HepG2 (cell line): ENCODE results near the gene DYSF. TPM values are rescaled to one million over a fixed set of nuclear protein-coding genes. Genes with fewer than 3 reads are reported as not detected.

Experiments
- ATAC-seq: fragments of 200-7000 bp; cut with Tn5 transposase; 3 replicates; pipeline ENCODE4 v1.9.1; 2020; ENCODE audit warnings: mild to moderate bottlenecking, moderate library complexity
- BruUV-seq: library from RNA; stranded (reverse); fragments of 400-500 nt; replicated peaks from 2 replicates; lab custom pipeline; 2021; lab: Mats Ljungman, UMichigan
- CTCF ChIA-PET: fragments of 300-600 bp; formaldehyde crosslinking; extraction: SDS; loops from one replicate; lab custom pipeline; 2021; ENCODE audit warnings: low total read pairs, inconsistent platforms, low intra/inter-chr PET ratio; lab: Yijun Ruan, JAX
- POLR2A ChIA-PET: fragments of 350-600 bp; sonication (Branson Sonifier 250); formaldehyde crosslinking; loops from one replicate; lab custom pipeline; 2020; ENCODE audit warnings: antibody characterized with exemption, inconsistent platforms; lab: Yijun Ruan, JAX
- DNase-seq: peaks from one replicate; pipeline ENCODE4 v3.0.0-alpha.2; 2015; ENCODE audit warnings: low spot score
- FAIRE-seq: peaks from 3 replicates; lab custom pipeline; 2011; peaks lifted over from hg19 to GRCh38; lab: Jason Lieb, UNC
- H2AFZ ChIP-seq: one replicate; pipeline ENCODE4 v1.6.1; 2011; ENCODE audit warnings: low read length, inconsistent platforms
- H3K27ac ChIP-seq: fragments of 300-600 bp; 3 replicates; pipeline ENCODE4 v1.8.0; 2011; ENCODE audit warnings: mixed run types, mild to moderate bottlenecking, mixed read lengths, low read length, inconsistent platforms; ENCODE audit not compliant: insufficient read depth; ENCODE audit errors: extremely low read length
- H3K27me3 ChIP-seq, 2 experiments: fragments of 200-600 bp in 1 of 2; 2 replicates in 1 of 2; 3 replicates in 1 of 2; pipeline versions ENCODE4 v1.6.0 to v1.8.0; 2011; ENCODE audit warnings: low read length in 2 of 2, mild to moderate bottlenecking in 2 of 2, moderate library complexity in 2 of 2, inconsistent platforms in 1 of 2; ENCODE audit not compliant: insufficient read depth in 2 of 2, control insufficient read depth in 1 of 2
- H3K36me3 ChIP-seq, 2 experiments: fragments of 200-600 bp in 1 of 2; replicated peaks in 1 of 2; 2 replicates in 1 of 2; 3 replicates in 1 of 2; pipeline versions ENCODE4 v1.5.1 to v1.8.0; 2011; ENCODE audit warnings: low read length in 2 of 2, inconsistent platforms in 1 of 2; ENCODE audit not compliant: insufficient read depth in 2 of 2, control insufficient read depth in 1 of 2
- H3K4me1 ChIP-seq: 2 replicates; pipeline ENCODE4 v1.5.1; 2012; ENCODE audit warnings: low read length, inconsistent platforms; ENCODE audit not compliant: insufficient read depth
- H3K4me2 ChIP-seq: 2 replicates; pipeline ENCODE4 v1.6.0; 2011; ENCODE audit warnings: low read depth, low read length, inconsistent platforms
- H3K4me3 ChIP-seq, 3 experiments: fragments of 200-600 bp in 1 of 3; sonication (generic), shearing (Covaris generic) in 1 of 3; replicated peaks in 1 of 3; 2 replicates each; pipeline ENCODE4 v1.5.1; 2011 to 2016; ENCODE audit warnings: low read length in 3 of 3, inconsistent platforms in 2 of 3, low read depth in 2 of 3, mild to moderate bottlenecking in 2 of 3, control low read depth in 1 of 3, mixed read lengths in 1 of 3; ENCODE audit not compliant: insufficient read depth in 1 of 3
- H3K79me2 ChIP-seq: one replicate; pipeline ENCODE4 v1.6.1; 2011; ENCODE audit warnings: low read length, inconsistent platforms; ENCODE audit not compliant: insufficient read depth
- H3K9ac ChIP-seq: 2 replicates; pipeline ENCODE4 v1.6.0; 2011; ENCODE audit warnings: mild to moderate bottlenecking, low read depth, low read length, inconsistent platforms; ENCODE audit not compliant: insufficient read depth
- H3K9me3 ChIP-seq: 2 replicates; pipeline ENCODE4 v1.5.1; 2012; ENCODE audit warnings: mild to moderate bottlenecking, low read length
- H4K20me1 ChIP-seq: 2 replicates; pipeline ENCODE4 v1.6.0; 2011; ENCODE audit warnings: inconsistent platforms, mild to moderate bottlenecking, low read length, moderate library complexity; ENCODE audit not compliant: insufficient read depth
- CBX1 ChIP-seq: IDR thresholded peaks from one replicate; pipeline ENCODE4 v1.6.1; 2016; ENCODE audit warnings: antibody characterized with exemption, low read depth
- CENPBD1 ChIP-seq: sonication (generic); formaldehyde crosslinking; IDR thresholded peaks from 2 replicates; pipeline ENCODE4 v1.8.0; 2022; ENCODE audit warnings: missing genetic modification reagents, low read depth, mild to moderate bottlenecking, borderline replicate concordance
- GATAD1 ChIP-seq: IDR thresholded peaks from 2 replicates; pipeline ENCODE4 v1.6.1; 2016; ENCODE audit warnings: missing genetic modification reagents, missing compliant biosample characterization
- GMEB1 ChIP-seq: sonication (generic); formaldehyde crosslinking; IDR thresholded peaks from 2 replicates; pipeline ENCODE4 v1.5.1; 2020; ENCODE audit warnings: missing genetic modification reagents, mild to moderate bottlenecking, borderline replicate concordance
- IKZF1 ChIP-seq: fragments of 450-650 bp; IDR thresholded peaks from 2 replicates; pipeline ENCODE4 v1.7.1; 2016
- MAFF ChIP-seq: IDR thresholded peaks from 2 replicates; pipeline ENCODE4 v1.6.1; 2011; ENCODE audit warnings: low read depth, low read length, improper control_type of control experiment
- MED8 ChIP-seq: sonication (generic); formaldehyde crosslinking; IDR thresholded peaks from 2 replicates; pipeline ENCODE4 v1.8.1; 2023; ENCODE audit warnings: mild to moderate bottlenecking, missing genetic modification reagents; ENCODE audit not compliant: insufficient replicate concordance
- NKX3-1 ChIP-seq: sonication (generic); formaldehyde crosslinking; IDR thresholded peaks from 2 replicates; pipeline ENCODE4 v1.5.0; 2020; ENCODE audit warnings: missing genetic modification reagents
- PAXIP1 ChIP-seq: sonication (generic); formaldehyde crosslinking; conservative IDR thresholded peaks from 2 replicates; pipeline ENCODE4 v1.4.0; 2020; ENCODE audit warnings: mild to moderate bottlenecking, missing genetic modification reagents, moderate library complexity
- ZFP36 ChIP-seq: fragments of 150-350 bp; IDR thresholded peaks from 2 replicates; pipeline ENCODE4 v1.6.1; 2018; ENCODE audit warnings: borderline replicate concordance, low read length, low read depth; ENCODE audit not compliant: partially characterized antibody
- ZFP62 ChIP-seq: sonication (generic); formaldehyde crosslinking; IDR thresholded peaks from 2 replicates; pipeline ENCODE4 v1.4.0; 2020; ENCODE audit warnings: missing genetic modification reagents
- ZNF350 ChIP-seq: sonication (generic); formaldehyde crosslinking; IDR thresholded peaks from 2 replicates; pipeline ENCODE4 v1.4.0; 2020; ENCODE audit warnings: mild to moderate bottlenecking, low read depth, missing genetic modification reagents, borderline replicate concordance
- ZNF354B ChIP-seq: sonication (generic); formaldehyde crosslinking; IDR thresholded peaks from 2 replicates; pipeline ENCODE4 v1.8.0; 2022; ENCODE audit warnings: mild to moderate bottlenecking, missing genetic modification reagents
- ZNF460 ChIP-seq: sonication (generic); formaldehyde crosslinking; IDR thresholded peaks from 2 replicates; pipeline ENCODE4 v1.5.1; 2020; ENCODE audit warnings: missing genetic modification reagents, mild to moderate bottlenecking, borderline replicate concordance
- ZNF513 ChIP-seq: sonication (generic); formaldehyde crosslinking; conservative IDR thresholded peaks from 2 replicates; pipeline ENCODE4 v1.5.0; 2020; ENCODE audit warnings: missing genetic modification reagents
- ZNF629 ChIP-seq: sonication (generic); formaldehyde crosslinking; conservative IDR thresholded peaks from 2 replicates; pipeline ENCODE4 v1.5.0; 2020; ENCODE audit warnings: missing genetic modification reagents
- ZSCAN20 ChIP-seq: sonication (generic); formaldehyde crosslinking; IDR thresholded peaks from 2 replicates; pipeline ENCODE4 v1.4.0; 2020; ENCODE audit warnings: missing genetic modification reagents, mild to moderate bottlenecking, borderline replicate concordance
- WGBS: methylation state at CpG from one replicate; pipeline ENCODE4 v1.1.6; 2017; ENCODE audit warnings: low lambda C conversion rate; 5-methylcytosine and 5-hydroxymethylcytosine counted together
- in situ Hi-C: cut with HindIII; loops from 2 replicates; pipeline ENCODE4 v1.10.0; 2017; ENCODE audit warnings: low pct_unique_long_range_greater_than_20kb; ENCODE audit not compliant: extremely low pct_ligation_motif_present
- intact Hi-C: fragments of 100-400 bp; cut with micrococcal nuclease; formaldehyde crosslinking; loops from one replicate; pipeline ENCODE4 v1.10.0; 2022; ENCODE audit not compliant: unreplicated experiment
- polyA plus RNA-seq, 8 experiments: library from polyadenylated mRNA; depleted of rRNA in 3 of 8; stranded (reverse) in 7 of 8; unstranded in 1 of 8; fragments of >200 nt; fragmentation: Illumina TruSeq in 4 of 8; extraction: Trizol in 4 of 8; gene quantifications; 2 replicates each; pipeline versions ENCODE4 v1.2.1 to v1.2.3, GENCODE V29; 2011 to 2016; ENCODE audit warnings: low read depth in 4 of 8, missing spikeins in 1 of 8, mixed read lengths in 1 of 8; ENCODE audit not compliant: insufficient read depth in 1 of 8
- total RNA-seq, 5 experiments: library from RNA; depleted of rRNA; stranded (reverse); fragments of >200 nt; fragmentation: Illumina TruSeq; extraction: Trizol; gene quantifications; 2 replicates each; pipeline ENCODE4 v1.2.3, GENCODE V29; 2016; ENCODE audit warnings: low read depth in 1 of 5

Gene DYSF
- total and polyA plus RNA-seq, 2 of the 13 experiments (the other 11 are each of a cell fraction or from before 2014, with no cell fraction given) = 0.15 to 2.4 TPM

GRCh38 chr2:71510196-71510807 lies 56.9 kb downstream of the DYSF start:
- POLR2A ChIA-PET = interaction anchor here (1.2 kb wide), 1 partner anchor 211 kb away, joined by 8 read pairs; no protein-coding TSS in a partner anchor
- no peak overlapping the region for H2AFZ ChIP-seq
- TF ChIP-seq ZFP62 (CRISPR knock-in tag) (no peak), ZNF460 (CRISPR knock-in tag) (no peak), CBX1 (no peak), PAXIP1 (CRISPR knock-in tag) (no peak), IKZF1 (no peak), MED8 (no peak), CENPBD1 (CRISPR knock-in tag) (no peak), ZNF629 (CRISPR knock-in tag) (no peak), ZFP36 (peak; percentile 17), ZNF350 (no peak), GMEB1 (CRISPR knock-in tag) (no peak), ZNF354B (CRISPR knock-in tag) (no peak), ZNF513 (CRISPR knock-in tag) (no peak), ZSCAN20 (CRISPR knock-in tag) (no peak), GATAD1 (CRISPR knock-in tag) (0 out of 2 replicates have a peak, but pooled peaks have one; percentile 22), NKX3-1 (CRISPR knock-in tag) (no peak), MAFF (no peak)

More at GRCh38 chr2:71510196-71510807, 56.9 kb downstream of the DYSF start:
- Histone ChIP-seq H4K20me1 (no peaks in the 10 kb centered on the region), H3K9me3 (no peaks in the 10 kb centered on the region), H3K27ac (no peak overlapping the region), H3K4me2 (no peak overlapping the region), H3K27me3 (peaks cover 14 to 36% of the 10 kb centered on the region in 2 experiments; a peak in 3 of 5 replicates), H3K79me2 (no peaks in the 10 kb centered on the region), H3K4me3 (no peak overlapping the region), H3K4me1 (no peaks in the 10 kb centered on the region), H3K36me3 (no peaks in the 10 kb centered on the region), H3K9ac (no peak overlapping the region)
- DNase-seq (peak; percentile 42), FAIRE-seq (peak; percentile 85), ATAC-seq (peak; percentile 79)
- intact Hi-C loops (loop anchor here (1.0 to 5.0 kb wide), 2 partner anchors 53 to 211 kb away; no protein-coding TSS in a partner anchor), in situ Hi-C loops (loop anchor here (10.0 kb wide), 1 partner anchor 286 kb away; the partner anchor contains the start of gene PAIP2B)
- BruUV-seq = no TSS peak
- CTCF ChIA-PET = interaction anchor here (1.4 to 6.5 kb wide), 4 partner anchors 210 to 353 kb away, joined by 6 to 80 read pairs (median 9); no protein-coding TSS in a partner anchor
- WGBS = 24% methylated on average over 4 of the region's 6 CpGs
